GM12878 (cell line): ENCODE measurements around the gene TFAP2B. TPM values are rescaled to one million over a fixed set of nuclear protein-coding genes. Genes with fewer than 3 reads are reported as not detected.

Experiments
- ATAC-seq: fragments of 200-7000 bp; cut with Tn5 transposase; 3 replicates; pipeline ENCODE4 v1.9.1; 2020; ENCODE audit warnings: mild to moderate bottlenecking, moderate library complexity
- BruUV-seq: library from RNA; stranded (reverse); fragments of 400-500 nt; replicated peaks from 2 replicates; lab custom pipeline; 2021; lab: Mats Ljungman, UMichigan
- CTCF ChIA-PET: fragments of 300-600 bp; sonication (Branson Sonifier 250); formaldehyde crosslinking; extraction: SDS; loops from one replicate; lab custom pipeline; 2021; ENCODE audit warnings: inconsistent platforms; lab: Yijun Ruan, JAX
- POLR2A ChIA-PET: fragments of 350-600 bp; formaldehyde crosslinking; extraction: SDS; loops from one replicate; lab custom pipeline; 2021; ENCODE audit warnings: inconsistent platforms; lab: Charles Lee
- RAD21 ChIA-PET: fragments of 300-600 bp; sonication (Branson Sonifier 250); formaldehyde crosslinking; loops from one replicate; lab custom pipeline; 2023; ENCODE audit warnings: antibody characterized with exemption; ENCODE audit not compliant: unreplicated experiment; lab: Charles Lee
- SMC1A ChIA-PET: fragments of 300-600 bp; sonication (Branson Sonifier 250); formaldehyde crosslinking; loops from one replicate; lab custom pipeline; 2023; ENCODE audit not compliant: unreplicated experiment, uncharacterized antibody; lab: Charles Lee
- DNase-seq: peaks from one replicate; pipeline ENCODE4 v3.0.0-alpha.2; 2011; ENCODE audit warnings: low read depth, low spot score
- FAIRE-seq: peaks from 3 replicates; lab custom pipeline; 2011; peaks lifted over from hg19 to GRCh38; lab: Jason Lieb, UNC
- H2AFZ ChIP-seq: 2 replicates; pipeline ENCODE4 v1.6.0; 2011; ENCODE audit warnings: low read depth, low read length, control low read depth; ENCODE audit not compliant: control insufficient read depth
- H3K27ac ChIP-seq: 2 replicates; pipeline ENCODE4 v1.5.1; 2011; ENCODE audit warnings: control low read depth; ENCODE audit not compliant: control insufficient read depth, insufficient read depth
- H3K27me3 ChIP-seq, 2 experiments: replicated peaks in 1 of 2; 2 replicates each; pipeline versions ENCODE4 v1.6.0 to v1.6.1; 2011; ENCODE audit warnings: low read length in 1 of 2; ENCODE audit not compliant: control insufficient read depth in 2 of 2, insufficient read depth in 2 of 2
- H3K36me3 ChIP-seq, 2 experiments: 2 replicates each; pipeline ENCODE4 v1.5.1; 2011; ENCODE audit warnings: low read length in 1 of 2; ENCODE audit not compliant: control insufficient read depth in 2 of 2, insufficient read depth in 2 of 2
- H3K4me1 ChIP-seq: 2 replicates; pipeline ENCODE4 v1.6.1; 2011; ENCODE audit warnings: mild to moderate bottlenecking, low read length, moderate library complexity, mixed read lengths; ENCODE audit not compliant: control insufficient read depth, insufficient read depth
- H3K4me2 ChIP-seq: 2 replicates; pipeline ENCODE4 v1.6.0; 2011; ENCODE audit warnings: control low read depth; ENCODE audit not compliant: control insufficient read depth, insufficient read depth
- H3K4me3 ChIP-seq: fragments of 200-600 bp; sonication (generic); 2 replicates; pipeline ENCODE4 v1.5.1; 2016
- H3K79me2 ChIP-seq: 2 replicates; pipeline ENCODE4 v1.6.0; 2011; ENCODE audit warnings: low read length; ENCODE audit not compliant: control insufficient read depth, insufficient read depth
- H3K9ac ChIP-seq: 2 replicates; pipeline ENCODE4 v1.8.0; 2011; ENCODE audit warnings: low read length, control low read depth, mixed read lengths; ENCODE audit not compliant: control insufficient read depth, insufficient read depth
- H3K9me3 ChIP-seq: replicated peaks from 3 replicates; pipeline ENCODE4 v1.5.1; 2011; ENCODE audit warnings: mild to moderate bottlenecking, low read length; ENCODE audit not compliant: control insufficient read depth, insufficient read depth
- H4K20me1 ChIP-seq: 2 replicates; pipeline ENCODE4 v1.6.0; 2011; ENCODE audit not compliant: control insufficient read depth, insufficient read depth
- ATF7 ChIP-seq: fragments of 450-650 bp; IDR thresholded peaks from 2 replicates; pipeline ENCODE4 v1.6.1; 2016; ENCODE audit warnings: low read depth, mild to moderate bottlenecking
- BCLAF1 ChIP-seq: fragments of 450-650 bp; IDR thresholded peaks from 2 replicates; pipeline ENCODE4 v1.6.1; 2017; ENCODE audit warnings: antibody characterized with exemption, mild to moderate bottlenecking, moderate library complexity
- BHLHE40 ChIP-seq, 2 experiments: fragments of 450-650 bp in 1 of 2; IDR thresholded peaks; 2 replicates each; pipeline ENCODE4 v1.6.1; 2011 to 2017; ENCODE audit warnings: low read depth in 2 of 2, borderline replicate concordance in 1 of 2, improper control_type of control experiment in 1 of 2, low read length in 1 of 2, mild to moderate bottlenecking in 1 of 2
- CHD1 ChIP-seq: IDR thresholded peaks from 2 replicates; pipeline ENCODE4 v1.6.1; 2012; ENCODE audit warnings: low read depth, low read length, improper control_type of control experiment
- CUX1 ChIP-seq: IDR thresholded peaks from 2 replicates; pipeline ENCODE4 v1.6.1; 2012; ENCODE audit warnings: improper control_type of control experiment, low read depth, low read length; ENCODE audit not compliant: insufficient replicate concordance
- GABPA ChIP-seq: IDR thresholded peaks from 2 replicates; pipeline ENCODE4 v1.6.1; 2014; ENCODE audit warnings: antibody characterized with exemption, low read depth, mild to moderate bottlenecking, inconsistent platforms
- HDGF ChIP-seq: fragments of 450-650 bp; IDR thresholded peaks from 2 replicates; pipeline ENCODE4 v1.6.1; 2016; ENCODE audit warnings: antibody characterized with exemption
- JUND ChIP-seq: IDR thresholded peaks from 2 replicates; pipeline ENCODE4 v1.6.1; 2012; ENCODE audit warnings: low read depth, mild to moderate bottlenecking, low read length, improper control_type of control experiment, moderate library complexity
- MEF2B ChIP-seq: fragments of 450-650 bp; IDR thresholded peaks from 2 replicates; pipeline ENCODE4 v1.6.1; 2018; ENCODE audit warnings: mild to moderate bottlenecking, moderate library complexity; ENCODE audit not compliant: partially characterized antibody, poor library complexity, severe bottlenecking
- NFIC ChIP-seq: IDR thresholded peaks from 2 replicates; pipeline ENCODE4 v1.6.1; 2012; ENCODE audit warnings: low read depth, mild to moderate bottlenecking, inconsistent platforms, low read length, moderate library complexity
- PAX8 ChIP-seq: fragments of 450-650 bp; IDR thresholded peaks from 2 replicates; pipeline ENCODE4 v1.6.1; 2017; ENCODE audit warnings: mild to moderate bottlenecking, moderate library complexity
- PML ChIP-seq: IDR thresholded peaks from 2 replicates; pipeline ENCODE4 v1.6.1; 2012; ENCODE audit warnings: low read length, inconsistent platforms
- SMAD5 ChIP-seq: IDR thresholded peaks from 2 replicates; pipeline ENCODE4 v1.6.1; 2016; ENCODE audit warnings: antibody characterized with exemption, low read depth
- SREBF2 ChIP-seq: IDR thresholded peaks from 2 replicates; pipeline ENCODE4 v1.6.1; 2012; ENCODE audit warnings: mild to moderate bottlenecking, low read length
- TAF1 ChIP-seq: IDR thresholded peaks from 2 replicates; pipeline ENCODE4 v1.6.1; 2011; ENCODE audit warnings: mild to moderate bottlenecking, low read depth, low read length, borderline replicate concordance
- TARDBP ChIP-seq: IDR thresholded peaks from 2 replicates; pipeline ENCODE4 v1.6.1; 2016; ENCODE audit warnings: borderline replicate concordance
- ZNF207 ChIP-seq: fragments of 450-650 bp; IDR thresholded peaks from 2 replicates; pipeline ENCODE4 v1.6.1; 2014; ENCODE audit warnings: antibody characterized with exemption, mild to moderate bottlenecking, borderline replicate concordance
- ZZZ3 ChIP-seq: IDR thresholded peaks from 2 replicates; pipeline ENCODE4 v1.6.1; 2011; ENCODE audit warnings: low read depth; ENCODE audit not compliant: control insufficient read depth, insufficient read length
- WGBS: methylation state at CpG from one replicate; pipeline ENCODE4 v1.1.6; 2016; ENCODE audit warnings: low lambda C conversion rate; ENCODE audit not compliant: insufficient replicate concordance, insufficient coverage; ENCODE audit errors: missing lambda C conversion rate; 5-methylcytosine and 5-hydroxymethylcytosine counted together
- in situ Hi-C: fragments of 300-500 bp; cut with MboI; formaldehyde crosslinking; loops from 9 replicates; pipeline ENCODE4 v1.14.3; 2018; ENCODE audit warnings: mixed read lengths
- intact Hi-C: fragments of 100-400 bp; cut with micrococcal nuclease; formaldehyde crosslinking; loops from one replicate; pipeline ENCODE4 v1.14.2; 2022; ENCODE audit not compliant: unreplicated experiment
- polyA plus RNA-seq, 11 experiments: library from polyadenylated mRNA; depleted of rRNA in 4 of 11; unstranded in 6 of 11; stranded (reverse) in 5 of 11; fragments of >200 nt; fragmentation: Nextera tagmentation in 4 of 11; fragmentation: Illumina TruSeq in 1 of 11; extraction: Ambion mirVana in 4 of 11; extraction: Trizol in 1 of 11; gene quantifications; 1 replicate in 1 of 11; 2 replicates in 10 of 11; pipeline versions ENCODE4 v1.2.1 to v1.2.3, GENCODE V29; 2011 to 2016; ENCODE audit warnings: inconsistent platforms in 2 of 11, missing spikeins in 2 of 11, low read depth in 1 of 11
- total RNA-seq, 4 experiments: library from RNA; depleted of rRNA in 3 of 4; stranded (reverse); fragments of >200 nt in 3 of 4; fragmentation: Illumina TruSeq in 1 of 4; extraction: Trizol in 1 of 4; gene quantifications; 2 replicates each; pipeline versions ENCODE4 v1.2.1 to v1.2.3, GENCODE V29; 2013 to 2021

TFAP2B gene
- total and polyA plus RNA-seq, 10 of the 15 experiments (the other 5 are each of a cell fraction or from before 2014, with no cell fraction given), result 0.03 to 0.15 (median 0.07) TPM; not detected in 5

- H2AFZ ChIP-seq, result no peak overlapping the region
- in situ Hi-C loops, result loop anchor here (10.0 kb wide), 1 partner anchor 657 kb away; no protein-coding TSS in a partner anchor
- intact Hi-C loops, result loop anchor here (1.0 to 5.0 kb wide), 2 partner anchors 136 to 665 kb away; no protein-coding TSS in a partner anchor
- RAD21 ChIA-PET, result no interaction called here
- SMC1A ChIA-PET, result no interaction called here
- DNase-seq (no peak), FAIRE-seq (peak; percentile 47), ATAC-seq (peak; percentile 78)
- no peak overlapping the region for H3K9ac ChIP-seq
- H3K4me1 ChIP-seq, result no peaks in the 10 kb centered on the region
- CTCF ChIA-PET, result interaction anchor here (1.0 kb wide), 1 partner anchor 135 kb away, joined by 3 read pairs; no protein-coding TSS in a partner anchor
- H3K27me3 ChIP-seq, result no peaks in the 10 kb centered on the region
- no peak overlapping the region for H3K27ac ChIP-seq
- BruUV-seq, result no TSS peak
- POLR2A ChIA-PET, result no interaction called here
- 0% methylated on average over 3 of the region's 3 CpGs for whole genome bisulfite sequencing
- H3K9me3 ChIP-seq, result no peaks in the 10 kb centered on the region
- H3K4me2 ChIP-seq, result no peak overlapping the region
- H3K36me3 ChIP-seq, result no peaks in the 10 kb centered on the region
- H3K79me2 ChIP-seq, result no peaks in the 10 kb centered on the region
- H4K20me1 ChIP-seq, result no peaks in the 10 kb centered on the region
- no peak overlapping the region for H3K4me3 ChIP-seq
- TF ChIP-seq HDGF, result no peak
- TF ChIP-seq ZNF207, result no peak
- TF ChIP-seq GABPA, result no peak
- no peak for TF ChIP-seq SMAD5
- TF ChIP-seq ZZZ3, result no peak
- TF ChIP-seq BHLHE40 (IDR thresholded peaks at IDR 0.05; ENCODE audit: borderline replicate concordance in 1 of 2, low read depth in 2 of 2, low read length in 1 of 2), result no peak
- no peak for TF ChIP-seq BCLAF1
- TF ChIP-seq CHD1, result no peak
- no peak for TF ChIP-seq JUND
- TF ChIP-seq TAF1, result no peak
- TF ChIP-seq PML, result no peak
- no peak for TF ChIP-seq CUX1
- peak; percentile 32 for TF ChIP-seq MEF2B
- no peak for TF ChIP-seq SREBF2
- no peak for TF ChIP-seq NFIC
- no peak for TF ChIP-seq PAX8
- no peak for TF ChIP-seq ATF7
- TF ChIP-seq TARDBP, result no peak
Measured at GRCh38 chr6:50791900-50792508, 26.7 kb upstream of the TFAP2B start.
